ENCODE measurements around the gene CRYGA. TPM values are rescaled to one million over a fixed set of nuclear protein-coding genes. Genes with fewer than 3 reads are reported as not detected.
"Not testable (repeated sequence)": the region's sequence is repeated elsewhere in the genome, so short reads cannot be mapped to it uniquely, and the experiment has no call there.

CRYGA gene
- total RNA-seq, 2 experiments from 2014 or later: not detected

GRCh38 chr2:208127090-208127489 is 36.3 kb downstream of the CRYGA start:
- no peak overlapping the region for H3K4me3 Mint-ChIP-seq
- H3K27me3 Mint-ChIP-seq: peaks cover 42% of the 10 kb centered on the region
- DNase-seq (no peak), ATAC-seq (ENCODE audit: low read depth) (no peak)
- peaks cover 2% of the 10 kb centered on the region for H3K9me3 Mint-ChIP-seq
- peaks cover 2% of the 10 kb centered on the region for H3K36me3 Mint-ChIP-seq
- H3K27ac Mint-ChIP-seq: no peak overlapping the region
- H3K4me1 Mint-ChIP-seq: peaks cover 11% of the 10 kb centered on the region
- POLR2A ChIA-PET: no interaction called here

GRCh38 chr2:208125251-208125650 is 38.1 kb downstream of the CRYGA start:
- peaks cover 2% of the 10 kb centered on the region for H3K9me3 Mint-ChIP-seq
- peaks cover 2% of the 10 kb centered on the region for H3K36me3 Mint-ChIP-seq
- peaks cover 11% of the 10 kb centered on the region for H3K4me1 Mint-ChIP-seq
- peaks cover 48% of the 10 kb centered on the region for H3K27me3 Mint-ChIP-seq
- no peak for ATAC-seq (ENCODE audit: low read depth)
- POLR2A ChIA-PET: interaction anchor here (0.8 kb wide), 1 partner anchor 194 kb away, joined by 3 read pairs; no protein-coding TSS in a partner anchor
- peak overlapping the region; percentile 19 for H3K4me3 Mint-ChIP-seq
- no peak overlapping the region for H3K27ac Mint-ChIP-seq
- no peak for DNase-seq

- POLR2A ChIA-PET: not testable (repeated sequence)
- H3K4me3 Mint-ChIP-seq: peak within 1 kb of the TSS; percentile 53
- DNase-seq: peak; percentile 43
These were observed 39.2 kb downstream of the CRYGA start, which contains the start of gene CRYGD for GRCh38 chr2:208124013-208124715. TSS of gene CRYGD (minus strand) at chr2:208124524. CDS start at chr2:208124473, 51 bp downstream.

GRCh38 chr2:208122248-208122647 is 41.1 kb downstream of the CRYGA start:
- H3K27me3 Mint-ChIP-seq: peaks cover 37% of the 10 kb centered on the region
- ATAC-seq (ENCODE audit: low read depth) (no peak), DNase-seq (no peak)
- no peak overlapping the region for H3K27ac Mint-ChIP-seq
- peaks cover 2% of the 10 kb centered on the region for H3K9me3 Mint-ChIP-seq
- peaks cover 13% of the 10 kb centered on the region for H3K4me1 Mint-ChIP-seq
- peaks cover 2% of the 10 kb centered on the region for H3K36me3 Mint-ChIP-seq
- POLR2A ChIA-PET: no interaction called here
- no peak overlapping the region for H3K4me3 Mint-ChIP-seq

More at GRCh38 chr2:208124013-208124715, 39.2 kb downstream of the CRYGA start, which contains the start of gene CRYGD:
- Mint-ChIP-seq H3K27me3 (peaks cover 45% of the 10 kb centered on the region), H3K4me1 (peaks cover 13% of the 10 kb centered on the region)
- not testable (repeated sequence) for H3K27ac Mint-ChIP-seq, H3K36me3 Mint-ChIP-seq, H3K9me3 Mint-ChIP-seq
- peak; percentile 83 for ATAC-seq (ENCODE audit: low read depth)

GRCh38 chr2:208118918-208119317 is 44.5 kb downstream of the CRYGA start:
- POLR2A ChIA-PET: no interaction called here
- no peak for DNase-seq
- Mint-ChIP-seq H3K27me3 (peaks cover 14% of the 10 kb centered on the region), H3K4me3 (no peak overlapping the region), H3K9me3 (no peaks in the 10 kb centered on the region), H3K36me3 (no peaks in the 10 kb centered on the region), H3K27ac (no peak overlapping the region), H3K4me1 (peaks cover 5% of the 10 kb centered on the region)
- no peak for ATAC-seq (ENCODE audit: low read depth)

- H3K27ac Mint-ChIP-seq; DNase-seq; ATAC-seq (ENCODE audit: low read depth); POLR2A ChIA-PET; H3K4me1 Mint-ChIP-seq; H3K36me3 Mint-ChIP-seq; H3K9me3 Mint-ChIP-seq; H3K4me3 Mint-ChIP-seq: not testable (repeated sequence)
- H3K27me3 Mint-ChIP-seq: peaks cover 13% of the 10 kb centered on the region
These were observed 46.0 kb downstream of the CRYGA start for GRCh38 chr2:208117390-208117789.

GRCh38 chr2:208112969-208113368 is 50.4 kb downstream of the CRYGA start:
- Mint-ChIP-seq H3K27me3 (peaks cover 14% of the 10 kb centered on the region), H3K4me3 (no peak overlapping the region), H3K27ac (no peak overlapping the region), H3K4me1 (no peaks in the 10 kb centered on the region), H3K9me3 (no peaks in the 10 kb centered on the region), H3K36me3 (no peaks in the 10 kb centered on the region)
- ATAC-seq (ENCODE audit: low read depth) (no peak), DNase-seq (no peak)
- POLR2A ChIA-PET: no interaction called here

GRCh38 chr2:208112273-208112745 is 51.1 kb downstream of the CRYGA start:
- ATAC-seq (ENCODE audit: low read depth); H3K4me3 Mint-ChIP-seq; H3K36me3 Mint-ChIP-seq; H3K9me3 Mint-ChIP-seq; H3K27ac Mint-ChIP-seq; H3K4me1 Mint-ChIP-seq; DNase-seq; POLR2A ChIA-PET: not testable (repeated sequence)
- peaks cover 14% of the 10 kb centered on the region for H3K27me3 Mint-ChIP-seq

Other genes with a start within 250 kb of the CRYGA start
- gene PLEKHM3, start 138.1 kb downstream of the CRYGA start, total RNA-seq: 1 to 10 TPM; 8.7 to 9.5 TPM
- gene CRYGD, start 39.1 kb downstream of the CRYGA start, total RNA-seq: not detected
- gene CRYGC, start 33.8 kb downstream of the CRYGA start, total RNA-seq: not detected
- not detected for gene CRYGB, start 17.4 kb downstream of the CRYGA start, total RNA-seq
- gene C2orf80, start 26.4 kb upstream of the CRYGA start, total RNA-seq: not detected
- 10 to 100 TPM; 29.5 to 30.0 TPM for gene IDH1, start 91.5 kb upstream of the CRYGA start, total RNA-seq
- gene PIKFYVE, start 102.7 kb upstream of the CRYGA start, total RNA-seq: 10 to 100 TPM; 38.7 to 39.8 TPM
- gene PTH2R, start 243.2 kb upstream of the CRYGA start, total RNA-seq: under 1 TPM; 0.11 to 0.22 TPM